ENCODE data around the gene RBM34. TPM values are rescaled to one million over a fixed set of nuclear protein-coding genes. Genes with fewer than 3 reads are reported as not detected.
"Not testable (repeated sequence)": the region's sequence is repeated elsewhere in the genome, so short reads cannot be mapped to it uniquely, and the experiment has no call there.

Gene RBM34
- 53.6 TPM for total RNA-seq

GRCh38 chr1:235160957-235161684 lies at the start of gene RBM34:
RBM34 (minus strand) TSS chr1:235161250; CDS start chr1:235161226, 24 bp downstream.
- Histone ChIP-seq H3K4me1 (peaks cover 6 to 9% of the 10 kb centered on the region in 2 donors), H3K27me3 (no peaks in the 10 kb centered on the region), H3K27ac (peak within 1 kb of the TSS; percentile 85), H3K36me3 (peaks cover 13% of the 10 kb centered on the region in 2 donors), H3K4me3 (peak within 1 kb of the TSS; percentile 67 to 86), H3K9me3 (no peaks in the 10 kb centered on the region)
- peak in 2 of 3 experiments; percentile 15 to 35 for TF ChIP-seq CTCF (IDR thresholded peaks at IDR 0.05)
- intact Hi-C loops (cut with DNase I) = loop anchor here (1.0 to 2.0 kb wide), 4 partner anchors 32 to 344 kb away; partner anchors contain the start of genes ARID4B, B3GALNT2, GGPS1 and TBCE
- peak; percentile 64 to 95 for DNase-seq (ENCODE audit: low spot score in 2 of 2)

GRCh38 chr1:235207209-235207565 lies 46.1 kb upstream of the RBM34 start:
- H3K27me3 ChIP-seq = no peaks in the 10 kb centered on the region
- no peak for DNase-seq (ENCODE audit: low spot score in 2 of 2)
- no peaks in the 10 kb centered on the region for H3K9me3 ChIP-seq
- no peak overlapping the region for H3K4me3 ChIP-seq
- no peak for TF ChIP-seq CTCF (IDR thresholded peaks at IDR 0.05)
- H3K36me3 ChIP-seq = peaks cover 16 to 24% of the 10 kb centered on the region in 2 donors
- intact Hi-C loops (cut with DNase I) = no loop called here
- H3K4me1 ChIP-seq = no peaks in the 10 kb centered on the region
- no peak overlapping the region for H3K27ac ChIP-seq

- intact Hi-C loops (cut with DNase I) = no loop called here
- Histone ChIP-seq H3K27ac (no peak overlapping the region), H3K36me3 (peaks cover 13 to 21% of the 10 kb centered on the region in 2 donors), H3K4me3 (no peak overlapping the region), H3K27me3 (no peaks in the 10 kb centered on the region), H3K4me1 (no peaks in the 10 kb centered on the region), H3K9me3 (no peaks in the 10 kb centered on the region)
- DNase-seq (ENCODE audit: low spot score in 2 of 2) = no peak
- TF ChIP-seq CTCF (IDR thresholded peaks at IDR 0.05) = no peak
Observed at GRCh38 chr1:235206533-235207208, 45.6 kb upstream of the RBM34 start.

- H3K4me3 ChIP-seq = no peak overlapping the region
- no peaks in the 10 kb centered on the region for H3K4me1 ChIP-seq
- TF ChIP-seq CTCF (IDR thresholded peaks at IDR 0.05) = no peak
- peaks cover 13 to 23% of the 10 kb centered on the region in 2 donors for H3K36me3 ChIP-seq
- intact Hi-C loops (cut with DNase I) = no loop called here
- no peak overlapping the region for H3K27ac ChIP-seq
- DNase-seq (ENCODE audit: low spot score in 2 of 2) = no peak
- H3K9me3 ChIP-seq = no peaks in the 10 kb centered on the region
- no peaks in the 10 kb centered on the region for H3K27me3 ChIP-seq
Observed at GRCh38 chr1:235205687-235206086, 44.6 kb upstream of the RBM34 start.

GRCh38 chr1:235203428-235203827 lies 42.4 kb upstream of the RBM34 start:
- Histone ChIP-seq H3K36me3 (peaks cover 3 to 9% of the 10 kb centered on the region in 2 donors), H3K4me1 (no peaks in the 10 kb centered on the region), H3K9me3 (no peaks in the 10 kb centered on the region), H3K4me3 (no peak overlapping the region), H3K27me3 (no peaks in the 10 kb centered on the region), H3K27ac (no peak overlapping the region)
- intact Hi-C loops (cut with DNase I) = no loop called here
- TF ChIP-seq CTCF (IDR thresholded peaks at IDR 0.05) = no peak
- no peak for DNase-seq (ENCODE audit: low spot score in 2 of 2)

- H3K4me3 ChIP-seq; H3K4me1 ChIP-seq; H3K27me3 ChIP-seq; H3K36me3 ChIP-seq; H3K27ac ChIP-seq; H3K9me3 ChIP-seq; DNase-seq (ENCODE audit: low spot score in 2 of 2); intact Hi-C loops (cut with DNase I): not testable (repeated sequence)
Observed at GRCh38 chr1:235202447-235202846, 41.4 kb upstream of the RBM34 start.

Measured in ascending aorta (tissue), 2 donors.